Esophagus muscularis mucosa (tissue), 4 donors: ENCODE measurements around the gene TECTA.

Experiments
- CTCF ChIP-seq, 3 experiments: fragments of 200-600 bp in 2 of 3; fragments of 450-650 bp in 1 of 3; sonication (generic) in 2 of 3; IDR thresholded peaks; one replicate each; pipeline ENCODE4 v1.5.1; 2017 to 2019; ENCODE audit warnings: antibody characterized with exemption in 3 of 3, mild to moderate bottlenecking in 2 of 3, moderate library complexity in 1 of 3
- EP300 ChIP-seq: sonication (generic); formaldehyde crosslinking; IDR thresholded peaks from one replicate; pipeline ENCODE4 v1.6.1; 2017; ENCODE audit warnings: antibody characterized with exemption
- POLR2A ChIP-seq: fragments of 450-650 bp; IDR thresholded peaks from one replicate; pipeline ENCODE4 v1.6.1; 2017; ENCODE audit warnings: antibody characterized with exemption, moderate library complexity, mild to moderate bottlenecking, low read depth
- POLR2AphosphoS5 ChIP-seq, 2 donors: sonication (generic); formaldehyde crosslinking; IDR thresholded peaks; one replicate each; pipeline ENCODE4 v1.6.1; 2017; ENCODE audit warnings: antibody characterized with exemption in 2 of 2

- TF ChIP-seq EP300, result no peak
- TF ChIP-seq CTCF (IDR thresholded peaks at IDR 0.05), result no peak
- no peak for TF ChIP-seq POLR2AphosphoS5 (IDR thresholded peaks at IDR 0.05)
- no peak for TF ChIP-seq POLR2A
These were observed 12.6 kb downstream of the TECTA start for GRCh38 chr11:121113611-121114010.
